Nephron progenitor cell (in vitro differentiated cells): ENCODE data around the gene ESRRB.

Experiments used
- DNase-seq: peaks from one replicate; pipeline ENCODE4 v3.0.0; 2021
- H3K27ac Mint-ChIP-seq: 2 replicates; pipeline ENCODE4 v1.8.0; 2021; ENCODE audit warnings: mild to moderate bottlenecking, moderate library complexity, mixed read lengths
- H3K27me3 Mint-ChIP-seq: 2 replicates; pipeline ENCODE4 v1.8.0; 2021; ENCODE audit warnings: mild to moderate bottlenecking, low read depth, mixed read lengths; ENCODE audit not compliant: poor library complexity
- H3K36me3 Mint-ChIP-seq: 2 replicates; pipeline ENCODE4 v1.8.0; 2021; ENCODE audit warnings: low read depth, mixed read lengths
- H3K4me1 Mint-ChIP-seq: 2 replicates; pipeline ENCODE4 v1.8.0; 2021; ENCODE audit warnings: mixed read lengths
- H3K4me3 Mint-ChIP-seq: 2 replicates; pipeline ENCODE4 v1.8.0; 2021; ENCODE audit warnings: mild to moderate bottlenecking, moderate library complexity, mixed read lengths
- H3K9me3 Mint-ChIP-seq: 2 replicates; pipeline ENCODE4 v1.8.0; 2021; ENCODE audit warnings: mild to moderate bottlenecking, moderate library complexity, mixed read lengths
- CTCF ChIP-seq: fragments of 200-600 bp; sonication (generic); IDR thresholded peaks from 2 replicates; pipeline ENCODE4 v1.5.0; 2021; ENCODE audit warnings: antibody characterized with exemption

The ESRRB gene

GRCh38 chr14:76551116-76551515 lies 175.2 kb downstream of the ESRRB start:
- no peaks in the 10 kb centered on the region for H3K36me3 Mint-ChIP-seq
- no peaks in the 10 kb centered on the region for H3K9me3 Mint-ChIP-seq
- H3K27ac Mint-ChIP-seq: no peak overlapping the region
- H3K27me3 Mint-ChIP-seq: peaks cover 8% of the 10 kb centered on the region
- DNase-seq: no peak
- TF ChIP-seq CTCF: no peak
- H3K4me1 Mint-ChIP-seq: peaks cover 16% of the 10 kb centered on the region
- no peak overlapping the region for H3K4me3 Mint-ChIP-seq
